GM19099 (cell line): ENCODE results near the gene SPTB.

Experiments
- POLR2A ChIP-seq: IDR thresholded peaks from 3 replicates; pipeline ENCODE4 v1.6.1; 2011; ENCODE audit warnings: low read depth; ENCODE audit not compliant: insufficient read length; ENCODE audit errors: extremely low read depth

SPTB gene

DNA sequence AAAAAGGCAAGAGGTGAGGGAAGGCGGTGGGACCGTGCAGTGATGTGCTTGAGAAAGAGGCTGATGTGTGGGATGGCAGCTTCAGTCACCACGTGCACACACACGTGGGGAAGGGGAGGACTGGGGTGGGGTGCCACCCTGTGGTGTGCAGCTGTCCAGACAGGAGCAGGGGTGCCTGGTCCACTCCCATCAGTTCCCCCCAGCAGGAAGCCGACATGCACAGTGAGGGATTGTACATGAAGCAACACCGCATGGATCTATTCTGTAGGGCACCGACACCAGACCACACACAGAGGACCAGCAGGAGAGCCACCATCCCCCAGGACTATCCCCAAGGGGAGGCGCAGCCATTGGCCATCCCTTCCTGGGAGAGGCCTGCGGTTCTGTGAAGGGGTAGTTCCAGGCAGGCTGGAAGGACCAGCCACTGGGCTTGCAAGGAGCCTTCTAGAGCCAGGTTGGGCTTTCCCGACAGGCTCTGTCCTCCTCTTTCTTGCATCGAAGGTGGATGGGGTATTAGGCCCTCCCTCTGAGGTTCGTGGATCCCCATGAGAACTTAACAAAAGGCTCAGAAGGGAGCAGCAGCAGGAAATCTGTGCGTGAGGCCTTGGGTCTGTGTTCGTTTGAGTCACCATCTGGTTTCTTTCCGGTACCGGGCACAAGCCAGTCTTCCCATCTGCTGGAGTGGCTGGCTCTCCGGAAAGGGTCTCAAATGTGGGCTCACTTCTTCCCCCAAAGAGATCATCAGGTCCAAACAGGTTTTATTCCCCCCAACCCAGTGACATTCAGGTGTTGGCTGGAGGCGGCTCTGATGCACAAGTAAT, 115.7 kb downstream of the SPTB start:
- TF ChIP-seq POLR2A: no peak

- TF ChIP-seq POLR2A: no peak
Observed at GRCh38 chr14:64763085-64763782, 116.5 kb downstream of the SPTB start.

DNA sequence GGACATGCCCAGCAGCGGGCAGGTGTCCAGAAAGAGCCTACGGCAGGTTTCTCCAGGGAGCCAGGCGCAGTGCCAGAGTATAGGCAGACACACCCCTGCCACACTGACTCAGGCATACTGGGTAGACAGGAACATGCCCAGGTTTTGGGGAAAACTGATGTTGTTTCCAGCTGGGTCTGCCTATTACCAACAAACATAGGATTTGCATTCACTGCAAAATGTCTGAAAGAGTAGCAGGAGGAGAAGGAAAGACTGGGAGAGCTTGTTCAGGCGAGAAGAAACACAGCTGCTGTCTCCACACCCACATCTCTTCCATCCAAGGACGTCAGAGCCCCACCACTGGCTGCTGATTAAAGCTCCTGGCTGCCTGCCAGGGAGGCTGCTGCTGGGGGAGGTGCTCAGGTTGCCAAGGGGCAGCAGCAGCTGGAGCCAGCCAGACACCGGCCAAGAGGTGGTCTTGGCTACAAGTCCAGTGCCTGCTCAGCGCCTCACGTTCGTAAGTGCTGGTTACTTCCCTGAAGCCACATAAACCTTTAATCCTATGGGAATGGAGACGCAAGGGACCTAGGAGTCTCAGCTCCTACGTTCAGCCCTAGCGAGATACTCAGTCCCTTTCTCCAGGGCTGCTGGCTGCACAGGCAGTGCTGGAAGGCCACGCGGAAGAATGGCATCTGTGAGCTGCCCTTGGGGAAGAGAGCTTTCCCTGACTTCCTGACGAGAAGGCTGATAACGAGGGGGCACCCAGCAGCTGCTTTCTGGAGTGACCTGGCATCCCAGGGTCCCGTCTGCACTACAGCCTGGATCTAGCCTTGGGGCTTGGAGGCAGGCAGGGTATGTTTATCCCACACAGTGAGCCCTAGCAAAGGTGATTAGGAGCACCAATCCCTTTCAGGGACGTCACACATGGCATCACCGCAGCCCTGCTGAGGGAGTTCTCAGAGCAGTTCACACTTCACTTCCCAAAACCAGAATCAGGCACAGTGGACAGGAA, 117.4 kb downstream of the SPTB start:
- TF ChIP-seq POLR2A: no peak

- TF ChIP-seq POLR2A: no peak
Observed at GRCh38 chr14:64761441-64762043, 118.2 kb downstream of the SPTB start.

- no peak for TF ChIP-seq POLR2A
Observed at GRCh38 chr14:64760916-64761315, 118.8 kb downstream of the SPTB start.

DNA sequence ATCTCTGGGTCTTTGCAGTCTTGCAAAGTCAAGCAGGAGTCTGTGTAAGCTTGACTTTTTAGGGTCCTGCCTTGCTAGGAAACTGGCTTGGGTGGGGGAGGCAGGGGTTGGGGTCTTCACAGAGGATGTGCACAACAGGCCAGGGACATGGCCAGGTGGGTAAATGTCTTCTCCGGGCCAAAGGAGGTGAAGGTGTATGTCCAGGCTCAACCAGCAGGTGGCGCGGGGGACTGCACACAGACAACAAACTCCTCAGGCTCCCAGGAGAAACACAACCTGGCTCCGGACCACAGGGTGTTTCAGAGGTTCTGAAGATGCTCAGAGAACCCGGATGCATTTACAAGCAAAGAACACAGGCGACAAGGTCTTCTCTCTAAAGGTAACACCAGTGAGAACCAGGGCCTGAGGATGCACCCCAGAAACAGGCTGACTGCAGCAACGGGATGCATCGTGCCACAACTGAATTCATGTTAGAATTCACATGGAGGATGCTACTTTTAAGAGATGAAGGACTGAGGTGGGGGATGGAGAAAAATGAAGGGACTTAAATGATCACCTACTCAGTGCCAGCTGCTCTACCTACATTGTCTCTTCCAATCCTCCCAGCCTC, 119.5 kb downstream of the SPTB start:
- TF ChIP-seq POLR2A: no peak

GRCh38 chr14:64759555-64759938, 120.2 kb downstream of the SPTB start:
- TF ChIP-seq POLR2A: no peak

DNA sequence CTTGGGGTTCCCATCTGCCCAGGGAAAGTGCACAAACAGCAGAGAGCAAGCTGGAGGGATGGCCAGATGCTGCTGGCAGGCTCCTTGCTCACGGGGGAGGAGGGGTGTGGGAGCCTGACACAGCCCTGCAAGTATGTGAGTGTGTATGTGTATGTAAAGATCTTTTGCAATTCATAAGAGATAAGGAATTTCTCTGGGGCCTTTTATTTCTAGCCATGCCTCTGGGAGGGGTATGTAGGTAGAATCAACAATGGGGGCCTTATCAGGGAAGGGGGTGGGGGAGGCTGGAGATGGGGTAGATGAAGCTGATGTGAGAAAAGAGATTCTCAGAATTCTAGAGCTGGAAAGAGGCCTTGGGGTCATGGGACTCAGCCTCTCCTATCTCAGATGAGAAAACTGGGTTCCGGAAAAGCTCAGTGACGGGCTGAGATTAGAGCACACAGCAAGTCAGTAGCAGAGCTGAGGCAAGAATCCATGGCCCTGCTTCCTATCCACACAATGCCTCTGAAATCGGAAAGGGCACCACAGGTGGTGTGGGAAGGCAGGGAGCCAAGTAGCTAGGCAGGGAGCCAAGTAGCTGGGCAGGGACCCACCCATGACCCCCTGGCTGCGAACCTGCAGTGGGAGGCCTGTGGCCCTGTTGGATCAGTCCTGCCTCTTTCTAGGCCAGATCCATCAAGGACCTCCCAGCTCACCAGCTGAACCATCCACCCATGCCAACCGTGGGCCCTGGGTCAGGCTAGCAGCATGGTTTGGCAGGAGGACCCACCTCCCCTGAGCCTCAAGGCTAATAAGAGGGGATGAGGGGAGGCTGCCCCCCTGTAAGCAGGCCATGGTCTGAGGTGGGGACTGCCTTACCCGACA, 120.8 kb downstream of the SPTB start:
- TF ChIP-seq POLR2A: no peak

- no peak for TF ChIP-seq POLR2A
Observed at GRCh38 chr14:64758025-64758521, 121.6 kb downstream of the SPTB start.

GRCh38 chr14:64757601-64758000, 122.1 kb downstream of the SPTB start:
- no peak for TF ChIP-seq POLR2A

GRCh38 chr14:64756712-64757111, 123.0 kb downstream of the SPTB start:
- TF ChIP-seq POLR2A: no peak

DNA sequence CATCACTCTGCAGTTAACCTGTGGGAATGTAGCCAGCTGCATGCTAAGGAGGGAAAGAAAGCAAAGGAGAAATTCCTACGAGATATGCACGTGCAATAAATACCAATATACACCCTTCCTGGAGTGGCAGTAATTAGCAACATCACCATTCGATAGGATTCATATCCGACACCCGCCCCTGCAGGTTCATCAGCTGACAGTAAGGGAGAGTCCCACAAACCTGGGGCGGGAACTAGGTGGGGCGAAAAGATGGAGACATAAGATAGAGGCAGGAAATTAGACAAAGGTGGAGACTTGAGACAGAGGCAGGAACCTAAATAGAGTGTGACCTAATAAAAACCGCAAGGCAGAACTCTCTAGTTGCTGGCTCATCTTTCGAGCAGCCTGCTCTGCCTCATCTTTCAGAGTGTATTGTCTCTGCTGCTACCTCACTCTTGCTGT, 123.9 kb downstream of the SPTB start:
- no peak for TF ChIP-seq POLR2A

GRCh38 chr14:64754685-64755084, 125.0 kb downstream of the SPTB start:
- TF ChIP-seq POLR2A: no peak
